ENCODE results near the gene PARP9.

Gene PARP9

GRCh38 chr3:122564155-122564912, at the start of gene PARP9, which contains the start of gene DTX3L:
Gene PARP9, minus strand, starts transcription at chr3:122564300. Its CDS starts 4,680 bp downstream, at chr3:122559620.
Gene DTX3L, plus strand, starts transcription at chr3:122564338. Its CDS starts 89 bp downstream, at chr3:122564427.
- DNase-seq: peak; percentile 73 to 83

DNA sequence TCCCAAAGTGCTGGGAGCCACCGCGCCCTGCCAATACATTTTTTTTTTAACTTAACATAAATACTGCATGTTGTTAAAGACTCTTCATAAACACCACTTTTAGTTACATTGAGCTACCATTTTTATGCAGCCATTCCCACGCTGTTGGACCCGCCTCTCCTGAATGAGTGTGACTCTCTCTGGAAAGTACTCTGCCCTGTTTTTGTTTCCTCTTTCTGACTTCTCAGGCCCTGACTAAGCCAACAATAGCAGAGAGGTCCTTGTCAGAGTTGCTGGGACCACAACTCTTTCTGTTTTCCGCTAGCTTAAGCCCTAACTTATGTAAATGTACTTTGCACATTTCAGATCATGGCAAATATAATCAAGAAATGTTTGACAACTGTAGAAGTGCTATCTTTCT, 48.6 kb upstream of the PARP9 start:
- peak in 1 of 2 experiments; percentile 11 for DNase-seq

DNA sequence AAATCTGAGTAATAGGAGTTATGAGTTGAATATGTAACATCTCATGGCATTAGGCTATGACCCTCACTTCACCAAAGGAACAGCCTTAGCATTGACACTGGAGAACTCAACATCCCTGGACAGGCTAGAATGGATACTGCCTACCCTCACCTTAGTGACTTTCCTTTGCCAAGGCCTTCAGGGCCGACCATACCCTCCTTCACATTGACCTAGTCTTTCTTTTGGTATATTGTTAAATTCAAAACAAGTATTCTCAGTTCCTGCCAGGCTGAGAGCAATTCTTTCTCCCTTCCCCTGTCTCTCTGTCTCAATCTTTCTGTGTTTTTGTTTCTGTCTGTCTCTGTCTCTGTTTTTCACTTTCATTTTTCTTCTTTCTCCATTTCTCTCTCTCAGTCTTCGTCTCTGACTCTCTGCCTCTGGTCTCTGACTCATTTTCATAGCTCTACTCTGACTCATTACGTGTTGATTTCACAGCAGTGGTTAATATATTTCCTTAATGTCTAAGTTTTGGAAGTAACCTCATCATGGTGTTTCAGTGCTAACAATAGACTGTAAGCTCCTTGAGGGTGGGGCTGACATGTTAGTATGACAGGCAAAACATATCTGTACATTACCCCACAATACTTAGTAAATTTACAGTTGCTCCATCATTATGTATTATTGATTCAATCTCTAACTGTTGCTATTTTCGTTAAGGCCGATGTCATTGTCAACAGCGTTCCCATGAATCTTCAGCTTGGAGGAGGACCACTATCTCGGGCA, 45.9 kb upstream of the PARP9 start:
- peak; percentile 18 to 30 for DNase-seq

- DNase-seq: no peak
These were observed 44.8 kb upstream of the PARP9 start for GRCh38 chr3:122608916-122609315.

- no peak for DNase-seq
These were observed 42.2 kb upstream of the PARP9 start for GRCh38 chr3:122606330-122606729.

GRCh38 chr3:122603056-122603455, 39.0 kb upstream of the PARP9 start:
- DNase-seq: no peak

DNA sequence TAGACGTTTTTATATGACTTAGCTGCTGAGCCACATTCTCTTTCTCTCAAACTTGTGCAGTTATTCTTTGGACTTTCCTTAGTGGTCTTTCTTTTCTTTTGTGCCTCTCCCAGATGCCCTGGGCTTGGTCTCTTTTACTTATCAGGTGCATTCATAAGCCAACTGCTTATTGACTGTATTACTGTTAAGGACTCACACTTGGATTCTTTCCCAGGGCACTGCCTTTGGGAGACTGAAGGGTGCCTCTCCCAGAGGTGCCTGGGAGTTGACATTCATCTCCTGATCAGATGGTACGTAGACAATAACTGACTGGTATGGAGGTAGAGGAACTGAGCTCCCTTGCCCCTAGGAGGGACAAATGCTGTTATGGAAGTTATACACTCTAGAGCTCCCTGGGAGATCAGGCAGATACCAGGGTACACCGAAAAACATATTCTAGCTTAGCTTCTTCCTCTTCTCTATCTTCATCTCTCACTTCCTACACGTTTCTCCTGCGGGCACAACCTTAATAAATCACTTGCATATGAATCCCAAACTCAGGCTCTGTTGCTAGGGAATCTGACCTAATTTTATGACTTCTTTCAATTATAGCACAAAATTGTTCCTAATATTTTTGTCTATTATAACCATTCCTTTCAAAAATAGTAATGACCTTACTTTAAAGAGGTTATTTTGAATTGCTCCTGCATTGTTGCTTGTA, 38.1 kb upstream of the PARP9 start:
- DNase-seq: no peak

GRCh38 chr3:122598556-122598955, 34.5 kb upstream of the PARP9 start:
- DNase-seq: no peak

DNA sequence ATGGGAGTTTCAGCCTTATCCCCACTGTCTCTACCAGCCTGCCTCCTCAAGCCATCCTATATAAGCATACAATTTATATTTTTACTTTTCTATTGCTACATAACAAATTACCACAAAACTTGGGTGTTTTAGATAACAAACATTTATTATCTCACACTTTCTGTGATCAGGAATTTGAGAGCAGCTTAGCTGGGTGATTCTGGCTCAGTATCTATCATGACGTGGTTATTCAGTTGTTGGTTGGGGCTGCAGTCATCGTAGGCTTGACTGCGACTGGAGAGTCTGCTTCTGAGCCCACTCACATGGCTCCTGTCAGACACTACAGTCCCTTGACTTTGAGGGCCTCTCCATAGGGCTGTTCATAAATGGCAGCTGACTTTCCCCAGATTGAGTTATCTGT, 34.1 kb upstream of the PARP9 start:
- DNase-seq: no peak

- DNase-seq: no peak
These were observed 29.9 kb upstream of the PARP9 start for GRCh38 chr3:122594025-122594424.

GRCh38 chr3:122590610-122591009, 26.5 kb upstream of the PARP9 start:
- DNase-seq: no peak

DNA sequence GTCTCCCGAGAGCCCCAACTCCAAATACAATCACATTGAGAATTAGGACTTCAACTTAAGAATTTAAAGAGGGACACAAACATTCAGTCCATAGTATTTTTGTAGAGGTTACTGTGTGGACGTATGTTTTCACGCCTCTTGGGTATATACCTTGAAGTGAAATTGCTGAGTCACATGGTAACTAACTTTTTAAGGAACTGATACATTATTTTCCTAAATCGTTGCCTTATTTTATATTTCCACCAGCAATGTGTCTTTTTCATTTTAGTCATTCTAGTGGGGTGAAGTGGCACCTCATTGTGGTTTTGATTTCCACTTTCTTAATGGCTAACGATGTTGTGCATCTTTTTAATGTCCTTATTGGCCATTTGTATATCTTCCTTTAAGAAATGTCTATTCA, 25.2 kb upstream of the PARP9 start:
- no peak for DNase-seq

DNA sequence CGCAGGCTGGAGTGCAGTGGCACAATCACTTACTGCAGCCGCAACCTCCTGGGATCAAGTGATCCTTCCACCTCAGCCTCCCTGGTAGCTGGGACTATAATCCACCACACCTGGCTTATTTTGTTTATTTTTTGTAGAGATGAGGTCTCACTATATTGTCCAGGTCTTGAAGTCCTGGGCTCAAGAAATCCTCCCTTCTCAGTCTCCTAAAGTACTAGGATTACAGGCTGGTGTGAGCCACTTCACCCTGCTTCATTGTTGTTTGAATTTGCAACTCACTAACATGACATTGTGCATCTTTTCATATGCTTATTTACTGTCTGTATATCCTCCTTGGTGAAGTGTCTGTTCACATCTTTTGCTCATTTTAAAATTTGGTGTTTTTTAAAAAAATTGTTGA, 23.5 kb upstream of the PARP9 start:
- no peak for DNase-seq

DNA sequence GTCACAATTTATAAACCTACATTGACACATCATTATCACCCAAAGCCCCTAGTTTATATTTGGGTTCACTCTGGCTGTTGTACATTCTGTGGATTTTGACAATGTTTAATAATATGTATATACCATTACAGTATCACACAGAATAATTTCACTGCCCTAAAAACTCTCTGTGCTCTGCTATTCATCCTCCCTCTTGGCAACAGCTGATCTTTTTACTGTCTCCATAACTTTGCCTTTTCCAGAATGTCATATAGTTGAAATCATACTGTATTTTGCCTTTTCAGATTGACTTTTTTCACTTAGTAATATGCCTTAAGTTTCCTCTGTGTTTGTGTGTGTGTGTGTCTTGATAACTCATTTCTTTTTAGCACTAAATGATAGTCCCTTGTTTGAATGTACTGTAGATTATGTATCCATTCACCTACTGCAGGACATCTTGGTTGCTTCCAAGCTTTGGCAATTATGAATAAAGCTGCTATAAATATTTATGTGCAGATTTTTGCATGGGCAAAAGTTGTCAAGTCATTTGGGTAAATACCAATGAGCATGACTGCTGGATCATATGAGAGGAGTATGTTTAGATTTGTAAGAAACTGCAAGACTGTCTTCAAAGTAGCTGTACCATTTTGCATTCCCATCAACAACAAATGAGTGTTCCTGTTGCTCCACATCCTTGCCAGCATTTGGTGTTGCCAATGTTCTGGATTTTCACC, 22.8 kb upstream of the PARP9 start:
- no peak for DNase-seq

- no peak for DNase-seq
These were observed 22.0 kb upstream of the PARP9 start for GRCh38 chr3:122586098-122586497.

DNA sequence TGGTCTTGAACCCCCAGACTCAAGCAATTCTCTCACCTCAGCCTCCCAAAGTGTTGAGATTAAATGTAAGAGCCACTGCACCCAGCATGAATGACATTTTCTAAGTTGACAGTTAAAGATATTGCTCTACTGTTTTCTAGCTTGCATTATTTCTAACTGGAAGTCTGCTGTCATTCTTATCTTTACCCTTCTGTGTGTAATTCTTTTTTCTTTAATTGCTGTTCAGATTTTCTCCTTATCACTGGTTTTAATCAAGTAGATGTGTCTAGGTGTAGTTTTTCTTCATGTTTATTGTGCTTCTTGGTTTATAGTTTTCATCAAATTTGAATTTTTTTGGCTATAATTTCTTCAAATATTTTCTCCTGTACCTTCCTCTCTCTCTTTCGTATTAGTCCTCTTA, 18.3 kb upstream of the PARP9 start:
- peak in 1 of 2 experiments; percentile 18 for DNase-seq

- DNase-seq: no peak
These were observed 17.5 kb upstream of the PARP9 start for GRCh38 chr3:122581622-122582021.

GRCh38 chr3:122580470-122580869, 16.4 kb upstream of the PARP9 start:
- DNase-seq: no peak

DNA sequence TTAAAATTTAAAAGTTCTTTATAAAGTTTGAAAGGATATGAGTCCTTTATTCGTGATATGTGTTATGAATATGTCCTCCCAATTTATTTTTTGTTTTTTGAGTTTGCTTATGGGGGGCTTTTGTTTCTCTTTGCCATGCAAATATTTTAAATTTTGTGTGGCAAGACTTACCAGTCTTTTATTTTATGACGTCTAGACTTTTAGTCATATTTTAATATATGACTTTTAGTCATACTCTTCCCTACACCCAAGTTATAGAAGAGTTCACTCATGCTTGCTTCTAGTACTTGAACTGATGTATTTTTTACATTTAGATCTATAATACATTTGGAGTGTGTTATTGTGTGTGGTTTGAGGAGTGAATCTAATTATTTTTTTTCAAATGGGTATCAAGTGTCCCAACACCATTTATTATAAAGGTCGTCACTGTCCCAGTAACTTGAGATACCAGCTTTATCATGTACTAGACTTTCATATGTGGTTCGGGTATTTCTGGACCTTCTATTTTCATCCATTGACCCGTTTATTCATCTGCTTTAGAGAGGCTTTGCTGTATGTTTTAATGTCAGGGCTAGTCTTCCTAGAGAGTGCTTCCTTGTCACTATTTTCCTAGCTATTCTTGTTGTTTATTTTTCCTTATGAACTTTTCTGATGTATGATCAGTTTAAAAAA, 14.1 kb upstream of the PARP9 start:
- peak; percentile 14 to 27 for DNase-seq

DNA sequence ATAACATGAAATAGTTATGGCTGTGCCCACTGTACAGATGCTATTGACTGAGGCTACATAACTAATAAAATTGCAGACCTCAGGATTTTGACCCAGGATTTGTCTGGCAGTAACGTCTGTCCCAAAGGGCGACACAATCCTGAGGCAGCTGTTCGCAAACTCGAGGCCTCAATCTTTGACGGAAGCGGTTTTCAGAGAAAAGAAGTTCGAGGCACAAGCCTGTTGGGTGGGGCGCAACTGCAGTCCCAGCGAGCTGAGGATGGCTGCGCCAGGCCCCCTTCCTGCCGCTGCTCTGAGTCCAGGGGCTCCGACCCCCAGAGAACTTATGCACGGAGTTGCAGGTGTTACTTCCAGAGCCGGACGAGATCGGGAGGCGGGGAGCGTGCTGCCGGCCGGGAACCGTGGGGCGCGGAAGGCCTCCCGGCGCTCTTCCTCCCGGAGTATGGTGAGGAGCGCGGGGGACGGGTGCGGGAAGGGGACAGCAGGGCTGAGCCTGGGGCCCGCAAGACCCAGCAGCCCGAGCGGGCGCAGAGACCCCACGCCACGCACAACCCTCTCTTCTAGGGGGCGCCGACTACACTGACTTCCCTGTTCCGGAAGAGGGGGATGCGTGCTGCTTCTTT, 13.4 kb upstream of the PARP9 start, which contains the start of gene PARP15:
TSS of gene PARP15 (plus strand) at position 242 of the 623 bp plus-strand sequence. CDS start at position 260, 18 bp downstream.
- peak; percentile 50 to 55 for DNase-seq

- DNase-seq: no peak
These were observed 12.3 kb upstream of the PARP9 start for GRCh38 chr3:122576174-122576940.
